ENCODE measurements around the gene CAMK4.

The CAMK4 gene

DNA sequence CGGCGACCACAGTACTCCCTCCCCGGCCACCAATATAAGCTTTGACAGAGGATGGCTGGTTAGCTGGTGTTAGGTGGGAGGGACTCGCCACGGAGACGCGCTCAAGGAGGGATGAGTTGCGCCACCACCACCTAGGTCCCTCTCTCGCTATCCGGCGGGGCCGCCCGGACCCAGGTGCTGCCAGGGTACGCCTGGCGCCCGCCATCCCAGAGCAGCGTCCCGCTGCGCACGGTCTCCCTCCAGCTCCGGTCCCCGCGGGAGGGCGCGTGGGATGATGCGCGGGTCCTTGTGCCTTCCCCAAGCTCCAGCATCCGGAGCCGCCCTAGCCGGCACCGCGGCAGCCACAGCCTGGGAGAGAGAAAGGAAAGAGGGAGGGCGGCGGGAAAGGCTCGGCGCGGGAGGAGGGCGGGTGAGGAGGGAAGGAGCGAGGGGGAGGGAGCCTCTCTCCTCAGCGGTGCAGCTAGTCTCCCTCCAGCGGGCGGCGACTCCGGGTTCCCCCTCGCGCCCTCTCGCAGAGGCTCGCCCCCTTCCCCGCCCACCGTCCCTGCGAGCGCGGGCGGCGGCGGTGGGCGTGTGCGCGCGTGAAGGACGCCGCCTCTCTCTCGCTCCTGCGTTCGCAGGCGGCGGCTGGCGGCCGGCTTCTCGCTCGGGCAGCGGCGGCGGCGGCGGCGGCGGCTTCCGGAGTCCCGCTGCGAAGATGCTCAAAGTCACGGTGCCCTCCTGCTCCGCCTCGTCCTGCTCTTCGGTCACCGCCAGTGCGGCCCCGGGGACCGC is at the start of gene CAMK4:
TSS of gene CAMK4 (plus strand) at position 598 of the 774 bp plus-strand sequence. CDS start at position 698, 100 bp downstream.
- peak; percentile 89 for DNase-seq

GRCh38 chr5:111183064-111183463 is 41.1 kb upstream of the CAMK4 start:
- no peak for DNase-seq

GRCh38 chr5:111187079-111187478 is 37.1 kb upstream of the CAMK4 start:
- DNase-seq: no peak

DNA sequence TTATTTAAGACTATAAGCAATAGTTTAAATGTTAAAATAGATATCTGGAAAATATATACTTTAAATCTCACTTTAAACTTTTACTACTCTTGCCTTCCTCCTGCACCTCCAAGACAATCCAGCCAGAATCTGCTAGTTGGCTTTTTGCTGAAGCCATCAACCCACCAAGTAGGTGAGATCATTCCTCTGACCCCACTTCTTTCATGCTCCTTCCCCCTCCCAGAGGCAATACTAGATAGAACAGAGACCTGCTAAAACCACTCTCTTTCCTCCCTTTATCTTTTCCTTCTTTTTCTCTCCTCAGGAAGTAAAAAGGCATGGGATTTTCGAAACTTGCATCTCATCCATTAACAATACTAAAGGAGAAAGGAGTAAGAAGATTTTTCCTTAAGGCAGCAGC is 30.1 kb upstream of the CAMK4 start:
- no peak for DNase-seq

DNA sequence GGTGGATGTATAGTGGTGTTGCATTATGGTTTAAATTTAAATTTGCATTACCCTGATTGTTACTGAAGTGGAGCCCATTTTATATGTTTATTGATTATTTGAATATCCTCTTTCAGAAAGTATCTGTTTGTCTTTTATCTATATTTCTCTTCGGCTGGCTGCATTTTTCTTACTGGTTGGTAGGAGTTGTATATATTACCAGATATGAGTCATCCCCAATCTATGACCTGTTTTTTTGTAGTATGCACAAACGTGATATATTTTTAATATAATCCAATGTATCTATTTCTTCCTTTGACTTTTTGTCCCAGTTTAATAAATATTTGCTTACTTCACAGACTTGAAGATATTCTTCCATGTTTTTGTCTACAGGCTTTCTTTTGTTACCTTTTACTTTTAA is 29.3 kb upstream of the CAMK4 start:
- DNase-seq: no peak

DNA sequence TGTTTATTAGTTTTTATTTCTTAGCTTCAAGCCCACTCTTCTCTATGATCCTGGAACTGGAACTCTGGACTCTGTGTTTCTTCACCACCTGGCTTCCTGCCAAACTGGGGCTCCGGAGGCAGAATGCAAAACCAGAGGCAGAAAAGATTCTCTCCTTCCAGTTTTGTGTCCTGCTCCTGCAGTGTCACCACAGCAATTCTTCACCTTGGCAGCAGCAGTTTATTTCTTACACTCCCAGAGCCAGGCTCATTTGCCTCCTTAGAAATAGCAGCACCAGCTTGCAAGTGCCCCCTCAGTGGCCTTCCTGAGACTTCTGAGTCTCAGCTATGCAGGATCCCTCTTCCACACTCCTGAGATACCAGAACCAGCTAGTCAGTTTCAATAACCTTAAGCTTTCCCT is 26.7 kb upstream of the CAMK4 start:
- no peak for DNase-seq

DNA sequence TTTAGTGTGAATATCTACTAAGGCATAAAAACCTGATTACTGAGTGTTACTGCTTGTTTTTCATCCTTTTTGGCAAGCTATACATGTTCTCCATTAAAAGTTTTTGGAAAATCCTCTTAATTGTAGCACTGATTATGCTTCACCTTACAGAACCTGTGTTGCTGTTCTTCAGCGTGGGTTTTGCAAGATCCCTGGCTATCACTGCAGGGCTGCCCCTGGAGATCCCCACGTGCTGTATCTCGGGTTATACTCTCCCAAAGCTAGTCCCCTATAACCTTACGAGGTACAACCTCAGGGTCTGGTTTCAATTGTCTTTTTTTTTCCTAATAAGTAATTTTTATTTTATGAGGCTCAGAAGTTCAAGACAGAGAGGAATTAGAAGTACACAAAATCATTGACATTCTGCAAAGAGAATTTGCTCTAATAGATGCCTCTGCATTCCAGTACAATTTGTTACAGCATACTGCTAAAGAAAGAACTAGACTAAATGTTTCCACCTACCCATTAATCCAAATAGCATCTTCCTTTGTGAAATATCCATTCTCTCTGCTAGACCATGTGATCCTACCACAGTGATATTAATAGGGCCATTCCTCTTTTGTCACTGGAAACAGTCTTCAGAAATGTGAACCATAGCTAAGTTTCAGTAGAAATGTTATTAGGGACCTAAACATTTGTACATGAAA is 25.8 kb upstream of the CAMK4 start:
- no peak for DNase-seq

DNA sequence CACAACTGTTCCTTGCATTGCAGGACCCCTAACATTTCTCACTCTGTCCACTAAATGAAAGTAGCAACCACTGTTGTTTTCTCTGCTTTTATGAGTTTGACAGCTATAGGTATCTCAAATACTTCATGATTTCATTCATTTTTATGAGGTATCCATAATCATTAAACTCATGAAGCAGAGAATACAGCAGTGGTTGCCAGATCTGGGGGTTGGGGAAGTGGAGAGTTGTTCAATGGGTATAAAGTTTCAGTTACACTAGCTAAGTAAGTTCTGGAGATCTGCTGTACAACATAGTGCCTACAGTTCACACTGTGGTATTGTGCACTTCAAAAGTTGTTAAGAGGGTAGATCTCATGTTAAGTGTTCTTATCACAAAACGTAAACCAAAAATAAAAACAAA is 23.4 kb upstream of the CAMK4 start:
- DNase-seq: no peak

DNA sequence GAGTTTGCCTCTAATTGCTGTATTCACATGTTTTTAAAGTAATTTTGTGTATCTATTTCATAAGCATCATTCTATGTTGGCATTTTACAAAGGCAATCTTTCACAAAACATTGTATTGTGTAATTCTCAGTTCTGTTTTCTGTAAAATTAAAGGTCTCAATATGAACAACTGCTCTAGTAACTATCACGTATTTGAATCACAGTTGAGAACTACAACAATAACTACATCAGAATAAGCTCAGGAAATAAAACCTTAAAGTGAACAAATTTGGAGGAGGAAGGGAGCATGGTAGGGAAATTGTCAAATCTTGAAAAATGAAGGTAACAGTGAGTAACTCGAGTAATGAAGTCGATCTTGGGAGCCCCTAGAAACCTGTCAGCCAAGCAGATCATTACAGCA is 22.5 kb upstream of the CAMK4 start:
- DNase-seq: no peak

DNA sequence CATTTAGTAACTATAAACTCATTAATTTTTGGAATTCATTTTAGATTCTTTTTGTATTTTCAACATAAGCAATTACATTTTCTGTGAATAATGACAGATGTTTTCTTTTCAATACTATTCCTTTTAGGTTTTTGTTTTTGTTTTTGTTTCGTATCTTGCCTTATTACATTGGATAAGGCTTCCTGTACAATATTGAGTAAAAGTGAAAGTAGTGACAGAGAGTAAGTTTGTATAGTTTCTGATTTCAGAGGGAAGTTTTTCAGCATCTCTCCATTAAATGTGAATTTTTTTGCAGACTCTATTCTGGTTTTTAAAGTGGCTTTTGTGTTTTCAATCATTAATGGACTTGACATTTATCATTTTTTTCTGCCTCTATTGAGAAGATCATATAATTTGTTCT is 12.8 kb upstream of the CAMK4 start:
- no peak for DNase-seq

- no peak for DNase-seq
Observed at GRCh38 chr5:111214052-111214742, 10.0 kb upstream of the CAMK4 start.

- DNase-seq: no peak
Observed at GRCh38 chr5:111215971-111216370, 8.2 kb upstream of the CAMK4 start.

DNA sequence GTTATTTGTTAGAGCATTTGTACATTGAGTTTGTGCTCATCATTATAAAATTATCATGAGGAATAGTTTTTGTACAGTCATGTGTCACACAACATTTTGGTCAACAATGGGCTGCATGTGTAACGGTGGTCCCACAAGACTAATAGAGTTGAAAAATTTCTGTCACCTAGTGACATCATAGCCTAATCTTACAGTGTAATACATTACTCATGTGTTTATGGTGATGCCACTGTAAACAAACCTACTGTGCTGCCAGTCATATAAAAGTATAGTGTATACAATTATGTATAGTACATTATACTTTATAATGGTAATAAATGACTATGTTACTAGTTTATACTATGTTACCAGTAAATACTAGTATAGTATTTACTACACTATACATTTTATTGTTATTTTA is 3.0 kb upstream of the CAMK4 start:
- DNase-seq: no peak

DNA sequence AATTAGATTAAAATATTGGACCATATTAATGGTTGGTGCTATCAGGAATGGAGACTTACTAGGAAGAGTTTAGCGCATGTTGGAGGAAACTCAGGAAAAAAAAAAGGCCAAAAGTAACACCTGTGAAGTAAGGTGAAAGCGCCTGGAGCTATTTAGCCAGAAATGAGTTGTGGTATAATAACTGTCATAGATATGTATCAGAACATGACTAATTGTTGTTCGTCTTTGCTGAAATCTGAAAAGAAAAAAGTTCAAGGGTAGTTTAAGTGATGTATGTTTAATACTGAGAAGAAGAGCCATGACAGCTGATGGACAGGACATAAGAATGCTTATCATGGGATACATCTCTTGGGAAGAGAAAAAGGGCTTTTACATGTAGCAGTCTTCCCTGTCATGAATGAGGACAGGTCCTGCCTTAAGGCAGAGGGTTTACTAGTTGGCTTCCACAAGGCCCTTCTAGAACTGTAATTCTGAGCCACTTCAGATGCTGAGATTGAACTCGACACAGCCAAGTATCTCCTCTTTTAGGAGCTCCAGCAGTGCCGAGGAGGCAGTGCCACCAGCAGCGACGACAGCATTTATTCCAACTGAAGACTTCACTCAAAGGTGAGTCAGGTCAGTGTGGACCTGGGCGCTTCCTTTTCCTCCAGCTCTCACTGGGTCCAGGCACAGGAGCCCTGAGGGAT is 940 bp upstream of the CAMK4 start:
- DNase-seq: peak; percentile 40

- no peak for DNase-seq
Observed at GRCh38 chr5:111224561-111225345, 569 bp downstream of the CAMK4 start.

DNA sequence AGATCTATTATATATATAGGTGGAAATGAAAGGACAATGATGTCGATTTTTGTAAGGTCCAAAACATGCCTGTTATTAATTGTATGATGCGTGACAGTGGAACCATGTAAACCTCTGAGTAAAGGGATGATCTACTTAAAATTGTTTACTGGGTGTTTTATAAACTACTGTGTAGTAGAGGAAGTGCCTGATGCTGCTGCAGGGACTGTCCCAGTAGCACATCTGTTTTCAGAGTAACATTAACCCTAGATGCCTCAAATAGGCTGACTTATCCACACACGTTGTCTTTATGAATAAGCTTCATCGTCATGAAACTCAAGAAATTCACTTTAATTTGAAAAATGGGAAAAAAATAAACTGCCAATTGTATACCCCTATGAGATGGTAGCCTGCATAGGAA is 1.7 kb downstream of the CAMK4 start:
- DNase-seq: peak; percentile 50

GRCh38 chr5:111226556-111226955 is 2.4 kb downstream of the CAMK4 start:
- no peak for DNase-seq

- DNase-seq: peak; percentile 30
Observed at GRCh38 chr5:111227226-111227782, 3.1 kb downstream of the CAMK4 start.

DNA sequence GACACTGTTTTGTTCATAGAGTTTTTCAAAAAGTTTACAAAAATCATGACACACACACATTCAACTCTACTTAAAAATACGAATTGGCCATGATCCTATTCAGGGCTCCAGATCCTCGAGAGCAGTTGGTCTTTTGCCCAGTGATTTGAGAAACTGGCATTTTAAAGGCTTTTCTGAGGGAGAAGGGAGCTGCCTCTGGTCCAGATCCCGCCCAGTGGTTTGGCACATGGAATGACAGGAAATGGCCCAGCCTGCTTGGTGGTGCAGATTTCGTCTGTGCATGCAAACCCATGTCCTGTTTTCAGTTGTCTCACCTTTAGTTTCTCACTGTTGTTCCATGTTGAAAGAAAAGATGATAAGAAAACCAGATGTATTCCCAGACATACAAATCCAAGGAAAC is 3.6 kb downstream of the CAMK4 start:
- peak; percentile 75 for DNase-seq

DNA sequence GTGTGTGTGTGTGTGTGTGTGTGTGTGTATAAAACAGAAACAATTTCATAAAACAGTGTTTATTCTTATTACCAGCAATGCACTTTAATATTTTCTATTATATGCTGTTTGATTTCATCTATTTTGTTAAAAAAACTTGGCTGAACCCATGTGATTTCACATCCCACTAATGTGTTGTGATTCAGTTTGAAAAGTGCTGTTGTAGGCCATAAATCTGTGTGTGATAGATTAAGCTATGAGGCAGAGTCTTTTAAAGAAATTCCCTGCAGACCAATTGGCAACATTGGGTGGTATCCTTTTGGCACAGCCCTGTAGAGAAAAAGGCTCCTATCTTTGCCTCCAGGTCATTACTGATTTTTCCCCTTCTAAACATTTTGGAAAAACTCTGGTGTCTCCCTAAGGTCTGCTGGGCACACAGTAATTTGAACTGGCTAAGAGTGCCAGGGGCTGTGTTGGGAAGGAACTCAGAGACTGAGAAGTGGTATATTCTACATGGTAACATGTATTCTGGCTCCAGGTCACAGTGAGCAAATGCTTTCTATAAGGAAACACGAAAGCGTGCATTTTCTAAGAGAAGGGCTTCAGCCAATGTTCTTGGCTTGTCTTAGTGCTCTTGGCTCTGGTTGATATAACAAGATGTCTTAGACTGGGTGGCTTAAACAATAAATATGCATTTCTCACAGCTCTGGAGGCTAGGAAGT is 4.5 kb downstream of the CAMK4 start:
- no peak for DNase-seq

- peak; percentile 29 for DNase-seq
Observed at GRCh38 chr5:111229221-111229835, 5.1 kb downstream of the CAMK4 start.
